ENCODE results near the gene HTR2C. TPM values are rescaled to one million over a fixed set of nuclear protein-coding genes. Genes with fewer than 3 reads are reported as not detected.

HTR2C gene
- total RNA-seq, 1 donor from 2014 or later, result not detected

GRCh38 chrX:114797494-114797893, 213.6 kb downstream of the HTR2C start:
- no peak for DNase-seq (ENCODE audit: low spot score in 2 of 2)
- intact Hi-C loops (cut with DNase I), result no loop called here
- H3K27me3 ChIP-seq, result no peaks in the 10 kb centered on the region
- H3K4me1 ChIP-seq, result no peaks in the 10 kb centered on the region
- peaks cover 0 to 4% of the 10 kb centered on the region in 2 donors for H3K9me3 ChIP-seq
- no peaks in the 10 kb centered on the region for H3K36me3 ChIP-seq
- H3K27ac ChIP-seq, result no peak overlapping the region
- TF ChIP-seq CTCF (IDR thresholded peaks at IDR 0.05), result no peak
- no peak overlapping the region for H3K4me3 ChIP-seq

GRCh38 chrX:114798907-114799306, 215.0 kb downstream of the HTR2C start:
- H3K27me3 ChIP-seq, result no peaks in the 10 kb centered on the region
- H3K4me1 ChIP-seq, result no peaks in the 10 kb centered on the region
- intact Hi-C loops (cut with DNase I), result no loop called here
- no peak for DNase-seq (ENCODE audit: low spot score in 2 of 2)
- H3K27ac ChIP-seq, result no peak overlapping the region
- peaks cover 0 to 4% of the 10 kb centered on the region in 2 donors for H3K9me3 ChIP-seq
- H3K36me3 ChIP-seq, result no peaks in the 10 kb centered on the region
- TF ChIP-seq CTCF (IDR thresholded peaks at IDR 0.05), result no peak
- H3K4me3 ChIP-seq, result no peak overlapping the region

- no peak for TF ChIP-seq CTCF (IDR thresholded peaks at IDR 0.05)
- intact Hi-C loops (cut with DNase I), result no loop called here
- no peak for DNase-seq (ENCODE audit: low spot score in 2 of 2)
- Histone ChIP-seq H3K27me3 (no peaks in the 10 kb centered on the region), H3K9me3 (peaks cover 0 to 1% of the 10 kb centered on the region in 2 donors), H3K4me1 (no peaks in the 10 kb centered on the region), H3K4me3 (no peak overlapping the region), H3K27ac (no peak overlapping the region), H3K36me3 (no peaks in the 10 kb centered on the region)
These were observed 216.8 kb downstream of the HTR2C start for GRCh38 chrX:114800719-114801118.

DNA sequence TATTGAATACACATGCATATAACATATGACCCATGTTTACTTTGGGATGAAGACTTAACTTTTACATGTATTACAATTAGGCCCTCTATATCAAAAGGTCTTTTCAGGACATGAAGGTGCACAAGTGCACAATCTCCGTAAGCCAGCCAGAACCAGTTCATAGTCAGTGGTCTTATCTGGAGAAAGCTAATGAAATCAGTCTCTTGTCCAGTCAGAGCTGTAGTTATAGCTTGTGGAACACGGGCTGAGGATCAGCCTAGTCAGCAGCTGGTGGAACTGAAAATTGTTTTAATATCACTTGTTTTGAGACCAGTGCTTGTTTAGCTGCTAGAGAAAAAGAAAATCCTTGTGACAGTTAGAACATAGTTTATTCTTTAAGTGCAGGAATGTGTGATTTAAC, 235.6 kb downstream of the HTR2C start:
- no peaks in the 10 kb centered on the region for H3K27me3 ChIP-seq
- H3K9me3 ChIP-seq, result no peaks in the 10 kb centered on the region
- no peak overlapping the region for H3K4me3 ChIP-seq
- H3K4me1 ChIP-seq, result no peaks in the 10 kb centered on the region
- H3K36me3 ChIP-seq, result no peaks in the 10 kb centered on the region
- H3K27ac ChIP-seq, result no peak overlapping the region
- intact Hi-C loops (cut with DNase I), result no loop called here
- DNase-seq (ENCODE audit: low spot score in 2 of 2), result no peak
- TF ChIP-seq CTCF (IDR thresholded peaks at IDR 0.05), result no peak

DNA sequence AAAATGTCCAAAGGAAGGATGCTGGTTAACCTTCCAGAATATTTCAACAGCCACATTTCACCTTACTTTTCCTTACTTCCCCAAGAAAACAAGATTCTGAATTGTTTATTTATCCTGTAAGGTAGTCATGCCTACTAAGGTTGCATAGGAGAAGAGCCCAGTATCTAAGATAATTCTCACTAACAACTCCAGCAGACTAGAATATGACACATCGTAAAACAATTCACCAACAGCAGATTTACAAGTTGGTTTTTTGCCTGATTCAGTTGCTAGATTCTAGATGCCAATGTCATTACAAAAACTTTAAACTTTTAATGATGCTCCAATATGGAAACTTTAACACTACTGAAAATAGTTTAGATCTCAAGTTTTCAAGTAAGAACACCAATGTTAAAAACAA, 257.2 kb downstream of the HTR2C start:
- no peaks in the 10 kb centered on the region for H3K27me3 ChIP-seq
- H3K9me3 ChIP-seq, result peaks cover 0 to 8% of the 10 kb centered on the region in 2 donors
- no peaks in the 10 kb centered on the region for H3K4me1 ChIP-seq
- no peaks in the 10 kb centered on the region for H3K36me3 ChIP-seq
- no peak overlapping the region for H3K4me3 ChIP-seq
- no peak for DNase-seq (ENCODE audit: low spot score in 2 of 2)
- intact Hi-C loops (cut with DNase I), result no loop called here
- TF ChIP-seq CTCF (IDR thresholded peaks at IDR 0.05), result no peak
- H3K27ac ChIP-seq, result no peak overlapping the region

- no peaks in the 10 kb centered on the region for H3K4me1 ChIP-seq
- intact Hi-C loops (cut with DNase I), result no loop called here
- TF ChIP-seq CTCF (IDR thresholded peaks at IDR 0.05), result no peak
These were observed 258.3 kb downstream of the HTR2C start for GRCh38 chrX:114842181-114842580.

More at GRCh38 chrX:114842181-114842580, 258.3 kb downstream of the HTR2C start:
- no peak for DNase-seq (ENCODE audit: low spot score in 2 of 2)
- H3K27ac ChIP-seq, result no peak overlapping the region
- H3K27me3 ChIP-seq, result no peaks in the 10 kb centered on the region
- no peaks in the 10 kb centered on the region for H3K36me3 ChIP-seq
- peaks cover 0 to 8% of the 10 kb centered on the region in 2 donors for H3K9me3 ChIP-seq
- H3K4me3 ChIP-seq, result no peak overlapping the region

Measured in ascending aorta (tissue), 2 donors.